Amniotic epithelial cell (primary cell): ENCODE results near the gene ROBO2.
A peak's percentile ranks its signal among the peaks of the same experiment; 100 is the strongest.

Source experiments
- DNase-seq: peaks from one replicate; pipeline ENCODE4 v3.0.0-alpha.2; 2010; ENCODE audit warnings: low read depth

The ROBO2 gene

GRCh38 chr3:77189258-77189657 is 149.4 kb downstream of the ROBO2 start:
- no peak for DNase-seq

- DNase-seq = no peak
Observed at GRCh38 chr3:77189684-77190083, 149.8 kb downstream of the ROBO2 start.

GRCh38 chr3:77190374-77190773 is 150.5 kb downstream of the ROBO2 start:
- no peak for DNase-seq

GRCh38 chr3:77191014-77191413 is 151.1 kb downstream of the ROBO2 start:
- DNase-seq = no peak

- no peak for DNase-seq
Observed at GRCh38 chr3:77191640-77192039, 151.7 kb downstream of the ROBO2 start.

- DNase-seq = peak; percentile 39
Observed at GRCh38 chr3:77195766-77196545, 156.1 kb downstream of the ROBO2 start.

- DNase-seq = no peak
Observed at GRCh38 chr3:77197408-77197807, 157.5 kb downstream of the ROBO2 start.

- DNase-seq = no peak
Observed at GRCh38 chr3:77203851-77204250, 164.0 kb downstream of the ROBO2 start.

- no peak for DNase-seq
Observed at GRCh38 chr3:77204788-77205187, 164.9 kb downstream of the ROBO2 start.

- no peak for DNase-seq
Observed at GRCh38 chr3:77207753-77208152, 167.9 kb downstream of the ROBO2 start.

GRCh38 chr3:77222701-77223100 is 182.8 kb downstream of the ROBO2 start:
- no peak for DNase-seq

- no peak for DNase-seq
Observed at GRCh38 chr3:77227567-77227966, 187.7 kb downstream of the ROBO2 start.

GRCh38 chr3:77232557-77232956 is 192.7 kb downstream of the ROBO2 start:
- DNase-seq = no peak

- DNase-seq = no peak
Observed at GRCh38 chr3:77234004-77234403, 194.1 kb downstream of the ROBO2 start.

GRCh38 chr3:77236118-77236517 is 196.2 kb downstream of the ROBO2 start:
- DNase-seq = peak; percentile 32

GRCh38 chr3:77240072-77240650 is 200.3 kb downstream of the ROBO2 start:
- no peak for DNase-seq

GRCh38 chr3:77242371-77242770 is 202.5 kb downstream of the ROBO2 start:
- DNase-seq = no peak

- no peak for DNase-seq
Observed at GRCh38 chr3:77244981-77245380, 205.1 kb downstream of the ROBO2 start.

GRCh38 chr3:77247061-77247460 is 207.2 kb downstream of the ROBO2 start:
- DNase-seq = no peak

GRCh38 chr3:77247817-77248216 is 207.9 kb downstream of the ROBO2 start:
- DNase-seq = no peak

- no peak for DNase-seq
Observed at GRCh38 chr3:77248420-77248819, 208.5 kb downstream of the ROBO2 start.

- DNase-seq = no peak
Observed at GRCh38 chr3:77251136-77251535, 211.2 kb downstream of the ROBO2 start.

GRCh38 chr3:77254967-77255831 is 215.3 kb downstream of the ROBO2 start:
- DNase-seq = peak; percentile 45
